DND-41 (cell line): Measurements from ENCODE around the gene NSD1.

ENCODE experiments used
- EZH2 ChIP-seq: IDR thresholded peaks from 3 replicates; pipeline ENCODE4 v1.6.1; 2012; ENCODE audit warnings: borderline replicate concordance, low read depth, mild to moderate bottlenecking, moderate library complexity, low read length, inconsistent platforms; ENCODE audit not compliant: severe bottlenecking
- TF ChIP-seq, protein P1 (sequence below): IDR thresholded peaks from 2 replicates; pipeline ENCODE4 v1.5.1; 2012; ENCODE audit warnings: borderline replicate concordance, low read length, moderate library complexity, mild to moderate bottlenecking; ENCODE audit not compliant: poor library complexity, severe bottlenecking; ENCODE audit errors: extremely low read depth

DNA sequence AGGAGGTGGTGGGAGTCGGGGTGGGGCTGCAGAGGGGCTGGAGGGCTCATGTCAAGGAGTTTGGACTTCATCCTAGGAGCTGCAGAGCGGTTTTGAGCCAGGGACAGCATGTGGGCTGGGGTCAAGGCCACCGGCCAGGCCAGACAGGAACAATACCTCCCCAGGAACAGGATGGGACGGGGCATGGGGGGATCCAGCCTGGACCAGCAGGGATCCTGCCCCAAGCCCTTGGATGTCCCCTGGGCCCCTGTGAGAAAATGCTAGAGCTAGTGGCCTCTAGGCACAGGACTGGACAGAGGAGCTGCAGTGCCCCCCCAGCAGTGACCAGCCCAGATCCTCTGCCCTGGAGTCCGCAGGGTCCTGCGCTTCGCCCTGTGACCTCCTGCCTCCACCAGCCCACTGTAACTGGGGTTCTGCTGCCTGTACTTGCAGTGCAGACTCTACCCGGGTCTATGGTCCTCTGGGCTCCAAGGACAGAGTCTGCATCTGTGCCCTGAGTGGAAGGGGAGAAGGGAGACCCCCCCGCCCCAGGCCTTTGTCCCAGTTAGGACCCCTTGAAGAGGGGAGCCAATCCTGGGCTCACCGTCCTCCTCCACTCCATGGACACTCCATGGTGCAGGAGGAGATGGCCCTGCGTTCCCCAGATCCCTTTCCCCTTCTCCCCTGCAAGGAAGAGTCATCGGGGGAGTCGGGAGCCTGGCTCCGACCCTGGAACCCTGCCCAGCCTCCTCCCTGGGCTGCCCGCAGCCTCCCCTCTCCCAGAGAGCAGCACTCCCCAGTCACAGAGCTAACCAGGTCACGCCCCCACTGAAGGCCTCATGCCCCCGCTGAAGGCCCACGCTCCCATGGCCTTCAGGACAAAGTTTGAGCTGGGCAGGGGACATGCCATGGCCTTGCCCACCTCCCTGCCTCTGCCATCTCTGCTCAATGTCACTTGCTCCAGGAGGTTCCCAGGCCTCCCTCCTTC, 181.1 kb downstream of the NSD1 start:
- TF ChIP-seq, protein P1, sequence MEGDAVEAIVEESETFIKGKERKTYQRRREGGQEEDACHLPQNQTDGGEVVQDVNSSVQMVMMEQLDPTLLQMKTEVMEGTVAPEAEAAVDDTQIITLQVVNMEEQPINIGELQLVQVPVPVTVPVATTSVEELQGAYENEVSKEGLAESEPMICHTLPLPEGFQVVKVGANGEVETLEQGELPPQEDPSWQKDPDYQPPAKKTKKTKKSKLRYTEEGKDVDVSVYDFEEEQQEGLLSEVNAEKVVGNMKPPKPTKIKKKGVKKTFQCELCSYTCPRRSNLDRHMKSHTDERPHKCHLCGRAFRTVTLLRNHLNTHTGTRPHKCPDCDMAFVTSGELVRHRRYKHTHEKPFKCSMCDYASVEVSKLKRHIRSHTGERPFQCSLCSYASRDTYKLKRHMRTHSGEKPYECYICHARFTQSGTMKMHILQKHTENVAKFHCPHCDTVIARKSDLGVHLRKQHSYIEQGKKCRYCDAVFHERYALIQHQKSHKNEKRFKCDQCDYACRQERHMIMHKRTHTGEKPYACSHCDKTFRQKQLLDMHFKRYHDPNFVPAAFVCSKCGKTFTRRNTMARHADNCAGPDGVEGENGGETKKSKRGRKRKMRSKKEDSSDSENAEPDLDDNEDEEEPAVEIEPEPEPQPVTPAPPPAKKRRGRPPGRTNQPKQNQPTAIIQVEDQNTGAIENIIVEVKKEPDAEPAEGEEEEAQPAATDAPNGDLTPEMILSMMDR, result no peak
- no peak for TF ChIP-seq EZH2
